Endothelial cell of umbilical vein (primary cell): ENCODE results near the gene GSK3A. TPM values are rescaled to one million over a fixed set of nuclear protein-coding genes. Genes with fewer than 3 reads are reported as not detected.
A peak's percentile ranks its signal among the peaks of the same experiment; 100 is the strongest.

ENCODE experiments used
- BruUV-seq: library from RNA; stranded (reverse); fragments of 400-500 nt; replicated peaks from 2 replicates; lab custom pipeline; 2021; lab: Mats Ljungman, UMichigan
- CTCF ChIA-PET: fragments of 300-600, 350-600 bp; sonication (Branson Sonifier 250); formaldehyde crosslinking; loops from one replicate; lab custom pipeline; 2021; ENCODE audit warnings: antibody characterized with exemption, inconsistent platforms; lab: Charles Lee
- POLR2A ChIA-PET: fragments of 300-600, 350-600 bp; sonication (Branson Sonifier 250); formaldehyde crosslinking; loops from one replicate; lab custom pipeline; 2021; ENCODE audit warnings: antibody characterized with exemption, inconsistent platforms; lab: Charles Lee
- DNase-seq: peaks from one replicate; pipeline ENCODE4 v3.0.0-alpha.2; 2011; ENCODE audit warnings: low read depth, low spot score
- FAIRE-seq: peaks from 2 replicates; lab custom pipeline; 2011; peaks lifted over from hg19 to GRCh38; lab: Jason Lieb, UNC
- H2AFZ ChIP-seq: 2 replicates; pipeline ENCODE4 v1.6.0; 2012; ENCODE audit warnings: low read depth, low read length, control low read depth, inconsistent platforms
- H3K27ac ChIP-seq: 2 replicates; pipeline ENCODE4 v1.5.1; 2011; ENCODE audit warnings: low read depth, mild to moderate bottlenecking, control low read depth, low read length, moderate library complexity; ENCODE audit not compliant: insufficient read depth
- H3K27me3 ChIP-seq, 2 experiments: 2 replicates each; pipeline versions ENCODE4 v1.6.0 to v1.6.1; 2011; ENCODE audit warnings: low read length in 2 of 2, mixed read lengths in 1 of 2; ENCODE audit not compliant: control insufficient read depth in 2 of 2, insufficient read depth in 2 of 2
- H3K36me3 ChIP-seq, 2 experiments: 2 replicates in 1 of 2; 3 replicates in 1 of 2; pipeline ENCODE4 v1.5.1; 2011; ENCODE audit warnings: low read length in 2 of 2, mild to moderate bottlenecking in 1 of 2, moderate library complexity in 1 of 2; ENCODE audit not compliant: control insufficient read depth in 2 of 2, insufficient read depth in 2 of 2; ENCODE audit errors: extremely low read depth in 1 of 2
- H3K4me1 ChIP-seq: 3 replicates; pipeline ENCODE4 v1.5.1; 2011; ENCODE audit warnings: mild to moderate bottlenecking, low read length; ENCODE audit not compliant: control insufficient read depth, insufficient read depth; ENCODE audit errors: extremely low read depth
- H3K4me2 ChIP-seq: 2 replicates; pipeline ENCODE4 v1.6.1; 2011; ENCODE audit warnings: low read length, control low read depth, mixed read lengths; ENCODE audit not compliant: insufficient read depth
- H3K4me3 ChIP-seq, 3 experiments: fragments of 200-600 bp in 1 of 3; sonication (generic), shearing (Covaris generic) in 1 of 3; replicated peaks in 1 of 3; 2 replicates each; pipeline ENCODE4 v1.5.1; 2011 to 2016; ENCODE audit warnings: control low read depth in 3 of 3, low read length in 3 of 3, mild to moderate bottlenecking in 2 of 3, inconsistent platforms in 1 of 3, low read depth in 1 of 3, moderate library complexity in 1 of 3; ENCODE audit not compliant: insufficient read depth in 1 of 3
- H3K79me2 ChIP-seq: 2 replicates; pipeline ENCODE4 v1.6.0; 2012; ENCODE audit warnings: low read length, inconsistent platforms; ENCODE audit not compliant: control insufficient read depth, insufficient read depth
- H3K9ac ChIP-seq: replicated peaks from 2 replicates; pipeline ENCODE3; 2011; ENCODE audit warnings: low read length, control low read depth; ENCODE audit not compliant: insufficient read depth; ENCODE audit errors: extremely low read depth
- H3K9me1 ChIP-seq: replicated peaks from 3 replicates; pipeline ENCODE4 v1.6.0; 2011; ENCODE audit warnings: mild to moderate bottlenecking, low read length; ENCODE audit not compliant: control insufficient read depth, insufficient read depth; ENCODE audit errors: extremely low read depth
- H3K9me3 ChIP-seq: replicated peaks from 2 replicates; pipeline ENCODE4 v1.5.1; 2012; ENCODE audit warnings: low read length, inconsistent platforms; ENCODE audit not compliant: control insufficient read depth, insufficient read depth
- H4K20me1 ChIP-seq: replicated peaks from 2 replicates; pipeline ENCODE3; 2011; ENCODE audit warnings: mild to moderate bottlenecking, low read length; ENCODE audit not compliant: control insufficient read depth, insufficient read depth; ENCODE audit errors: extremely low read depth
- EZH2 ChIP-seq: IDR thresholded peaks from 2 replicates; pipeline ENCODE4 v1.6.1; 2012; ENCODE audit warnings: borderline replicate concordance, low read depth, mild to moderate bottlenecking, moderate library complexity, low read length, inconsistent platforms; ENCODE audit not compliant: severe bottlenecking
- FOS ChIP-seq: IDR thresholded peaks from 2 replicates; pipeline ENCODE4 v1.6.1; 2011; ENCODE audit warnings: mild to moderate bottlenecking, low read length, moderate library complexity, borderline replicate concordance; ENCODE audit not compliant: insufficient read depth
- GATA2 ChIP-seq: IDR thresholded peaks from 2 replicates; pipeline ENCODE4 v1.7.0; 2011; ENCODE audit warnings: low read depth, mild to moderate bottlenecking, moderate library complexity, mixed read lengths, low read length; ENCODE audit not compliant: insufficient read length, insufficient read depth
- JUN ChIP-seq: IDR thresholded peaks from 2 replicates; pipeline ENCODE4 v1.6.1; 2011; ENCODE audit warnings: borderline replicate concordance, low read depth; ENCODE audit not compliant: insufficient read length, insufficient read depth
- MYC ChIP-seq: IDR thresholded peaks from one replicate; pipeline ENCODE4 v1.6.1; 2011; ENCODE audit warnings: mild to moderate bottlenecking, low read depth, low read length
- POLR2A ChIP-seq: IDR thresholded peaks from 2 replicates; pipeline ENCODE4 v1.6.1; 2012; ENCODE audit warnings: low read depth, mild to moderate bottlenecking, control low read depth, low read length
- POLR2AphosphoS5 ChIP-seq: IDR thresholded peaks from 2 replicates; pipeline ENCODE4 v1.6.1; 2012; ENCODE audit warnings: low read depth, mild to moderate bottlenecking, control low read depth, low read length, moderate library complexity; ENCODE audit not compliant: insufficient read depth
- dilution Hi-C: fragments of 300-500 bp; cut with MboI; formaldehyde crosslinking; loops from one replicate; pipeline ENCODE4 v1.15.0; 2019; ENCODE audit warnings: low sequenced_read_pairs; ENCODE audit not compliant: extremely low pct_ligation_motif_present
- intact Hi-C: fragments of 100-400 bp; cut with micrococcal nuclease; formaldehyde crosslinking; loops from one replicate; pipeline ENCODE4 v1.10.0; 2022
- polyA plus RNA-seq, 4 experiments: library from polyadenylated mRNA; depleted of rRNA in 3 of 4; stranded (reverse) in 3 of 4; unstranded in 1 of 4; fragments of >200 nt; gene quantifications; 2 replicates each; pipeline versions ENCODE4 v1.2.1 to v1.2.3, GENCODE V29; 2011 to 2012; ENCODE audit warnings: missing spikeins in 1 of 4
- total RNA-seq: library from RNA; stranded (reverse); gene quantifications from 2 replicates; pipeline ENCODE4 v1.2.3, GENCODE V29; 2021
- TF ChIP-seq, protein P1 (sequence below): IDR thresholded peaks from 2 replicates; pipeline ENCODE4 v1.6.1; 2011; ENCODE audit not compliant: insufficient read depth, insufficient read length
- TF ChIP-seq, protein P2 (sequence below), 2 donors: IDR thresholded peaks; 1 replicate in 1 of 2; 2 replicates in 1 of 2; pipeline ENCODE4 v1.5.1; 2011; ENCODE audit warnings: low read length in 2 of 2, mild to moderate bottlenecking in 2 of 2, moderate library complexity in 2 of 2, control low read depth in 1 of 2, inconsistent platforms in 1 of 2, low read depth in 1 of 2; ENCODE audit not compliant: insufficient read depth in 1 of 2; ENCODE audit errors: extremely low read depth in 1 of 2

GSK3A gene
- total and polyA plus RNA-seq, 2 donors (not counting 3 experiments of a cell fraction or from before 2014, with no cell fraction given) = 49.5 to 73.7 TPM

DNA sequence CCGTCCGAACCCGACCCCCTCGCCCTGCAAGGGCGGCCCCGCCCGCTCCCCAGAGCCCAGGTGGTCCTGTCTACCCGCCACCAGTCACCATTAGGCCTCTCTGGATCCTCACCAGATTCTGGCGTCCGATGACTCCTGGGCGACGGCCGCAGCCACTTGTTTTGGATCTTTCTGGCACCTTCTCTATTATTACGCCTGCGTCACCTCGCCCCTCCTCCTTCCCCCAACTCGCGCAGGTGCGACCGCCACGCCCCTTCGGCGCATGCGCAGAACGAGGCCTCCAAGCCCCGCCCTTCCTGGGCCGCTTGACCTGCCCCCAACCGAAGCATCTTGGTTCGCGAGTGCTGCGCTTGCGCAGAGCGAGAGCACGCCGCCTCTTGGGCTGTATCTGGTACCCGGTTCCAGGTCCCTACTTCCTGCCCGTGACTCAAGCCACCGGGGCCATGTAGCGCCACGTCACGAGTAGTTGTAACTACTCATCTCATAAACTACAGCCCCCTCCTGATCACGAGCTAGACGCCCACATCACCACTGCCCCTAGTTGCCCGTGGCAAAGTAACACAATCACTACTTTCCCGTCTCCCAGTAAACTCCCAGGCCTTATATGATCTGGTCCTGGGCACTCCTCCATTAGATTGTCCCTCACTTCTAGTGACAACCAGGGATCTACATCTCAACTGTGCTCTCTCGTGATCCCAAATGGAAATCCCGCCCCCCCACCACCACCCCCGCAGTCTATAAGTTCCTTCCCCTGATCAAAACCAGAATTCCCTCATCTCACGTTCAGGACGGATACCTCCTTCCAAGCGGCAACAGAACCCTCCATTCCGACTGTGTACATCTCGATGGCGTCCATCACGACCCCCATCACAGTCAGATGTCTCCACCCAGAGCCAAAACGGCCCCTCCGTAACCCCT is 24.6 kb downstream of the GSK3A start, which contains the start of gene DEDD2:
Gene DEDD2 (minus strand): TSS at position 158 of the 918 bp plus-strand sequence. CDS start 670 bp downstream, outside the sequence.
- CTCF ChIA-PET = interaction anchor here (0.8 to 2.0 kb wide), 5 partner anchors 12 to 104 kb away, joined by 3 to 9 read pairs (median 3); no protein-coding TSS in a partner anchor
- TF ChIP-seq GATA2 (no peak), POLR2AphosphoS5 (no peak), MYC (no peak), POLR2A (peak; percentile 71), FOS (no peak), EZH2 (no peak), JUN (peak; percentile 41)
- TF ChIP-seq, protein P1, sequence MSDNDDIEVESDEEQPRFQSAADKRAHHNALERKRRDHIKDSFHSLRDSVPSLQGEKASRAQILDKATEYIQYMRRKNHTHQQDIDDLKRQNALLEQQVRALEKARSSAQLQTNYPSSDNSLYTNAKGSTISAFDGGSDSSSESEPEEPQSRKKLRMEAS = peak; percentile 34
- TF ChIP-seq, protein P2, sequence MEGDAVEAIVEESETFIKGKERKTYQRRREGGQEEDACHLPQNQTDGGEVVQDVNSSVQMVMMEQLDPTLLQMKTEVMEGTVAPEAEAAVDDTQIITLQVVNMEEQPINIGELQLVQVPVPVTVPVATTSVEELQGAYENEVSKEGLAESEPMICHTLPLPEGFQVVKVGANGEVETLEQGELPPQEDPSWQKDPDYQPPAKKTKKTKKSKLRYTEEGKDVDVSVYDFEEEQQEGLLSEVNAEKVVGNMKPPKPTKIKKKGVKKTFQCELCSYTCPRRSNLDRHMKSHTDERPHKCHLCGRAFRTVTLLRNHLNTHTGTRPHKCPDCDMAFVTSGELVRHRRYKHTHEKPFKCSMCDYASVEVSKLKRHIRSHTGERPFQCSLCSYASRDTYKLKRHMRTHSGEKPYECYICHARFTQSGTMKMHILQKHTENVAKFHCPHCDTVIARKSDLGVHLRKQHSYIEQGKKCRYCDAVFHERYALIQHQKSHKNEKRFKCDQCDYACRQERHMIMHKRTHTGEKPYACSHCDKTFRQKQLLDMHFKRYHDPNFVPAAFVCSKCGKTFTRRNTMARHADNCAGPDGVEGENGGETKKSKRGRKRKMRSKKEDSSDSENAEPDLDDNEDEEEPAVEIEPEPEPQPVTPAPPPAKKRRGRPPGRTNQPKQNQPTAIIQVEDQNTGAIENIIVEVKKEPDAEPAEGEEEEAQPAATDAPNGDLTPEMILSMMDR (IDR thresholded peaks at IDR 0.05; ENCODE audit: extremely low read depth in 1 of 2, insufficient read depth in 1 of 2, low read depth in 1 of 2, low read length in 2 of 2) = no peak
- Histone ChIP-seq H3K9me1 (no peaks in the 10 kb centered on the region), H2AFZ (peak within 1 kb of the TSS; percentile 89), H3K27me3 (no peaks in the 10 kb centered on the region), H3K4me2 (peak within 1 kb of the TSS; percentile 51), H3K9ac (peak within 1 kb of the TSS; percentile 80), H3K79me2 (peaks cover 39% of the 10 kb centered on the region), H3K4me1 (peaks cover 24% of the 10 kb centered on the region), H3K9me3 (no peaks in the 10 kb centered on the region), H3K27ac (peak within 1 kb of the TSS; percentile 90), H3K4me3 (peak within 1 kb of the TSS; percentile 64 to 81 (median 71)), H4K20me1 (no peaks in the 10 kb centered on the region), H3K36me3 (peaks cover 0 to 5% of the 10 kb centered on the region in 2 experiments)
- POLR2A ChIA-PET = no interaction called here
- intact Hi-C loops = loop anchor here (1.0 to 2.0 kb wide), 3 partner anchors 63 to 108 kb away; partner anchors contain the start of genes MEGF8, PAFAH1B3 and PRR19
- dilution Hi-C loops = no loop called here
- FAIRE-seq = peak; percentile 98
- peak; percentile 96 for DNase-seq
- TSS peak; percentile 55 for BruUV-seq
